GM18951 (cell line): Measurements from ENCODE around the gene GLIS2.
"Not testable (repeated sequence)": the region's sequence is repeated elsewhere in the genome, so short reads cannot be mapped to it uniquely, and the experiment has no call there.

ENCODE experiments used
- POLR2A ChIP-seq: IDR thresholded peaks from 4 replicates; pipeline ENCODE4 v1.6.1; 2011; ENCODE audit warnings: mild to moderate bottlenecking; ENCODE audit not compliant: insufficient read length, insufficient read depth; ENCODE audit errors: extremely low read depth
- in situ Hi-C: fragments of 300-500 bp; cut with MboI; formaldehyde crosslinking; loops from one replicate; pipeline ENCODE4 v1.12.0; 2022; ENCODE audit warnings: low sequenced_read_pairs, mixed read lengths, inconsistent platforms; ENCODE audit not compliant: unreplicated experiment

Gene GLIS2

GRCh38 chr16:4338712-4339299 is 22.9 kb downstream of the GLIS2 start:
- in situ Hi-C loops = no loop called here

DNA sequence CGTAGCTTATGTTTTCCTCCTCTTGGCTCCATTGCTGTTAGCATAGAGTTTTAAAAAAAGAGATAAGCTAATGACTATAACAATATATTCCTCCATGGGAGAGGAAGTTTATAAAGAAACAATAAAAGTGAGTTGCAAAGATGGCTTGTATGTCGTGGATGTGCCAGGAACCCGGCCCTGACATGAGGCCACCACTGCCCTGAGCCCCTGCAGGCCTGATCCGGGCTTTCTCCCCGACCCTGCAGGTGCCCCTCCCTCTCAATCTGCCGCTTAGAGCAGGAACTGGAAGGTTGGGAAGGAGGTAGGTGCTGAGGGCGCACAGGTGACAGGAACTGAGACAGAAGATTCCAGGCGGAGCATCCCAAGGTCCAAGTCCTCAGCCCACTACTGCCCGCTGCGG is 23.6 kb downstream of the GLIS2 start:
- no peak for TF ChIP-seq POLR2A
- in situ Hi-C loops = no loop called here

More at GRCh38 chr16:4338712-4339299, 22.9 kb downstream of the GLIS2 start:
- no peak for TF ChIP-seq POLR2A

GRCh38 chr16:4339909-4340308 is 24.0 kb downstream of the GLIS2 start:
- no peak for TF ChIP-seq POLR2A
- in situ Hi-C loops = no loop called here

- in situ Hi-C loops = no loop called here
Observed at GRCh38 chr16:4340443-4340842, 24.6 kb downstream of the GLIS2 start.

GRCh38 chr16:4341250-4341649 is 25.4 kb downstream of the GLIS2 start:
- no peak for TF ChIP-seq POLR2A
- in situ Hi-C loops = no loop called here

More at GRCh38 chr16:4340443-4340842, 24.6 kb downstream of the GLIS2 start:
- no peak for TF ChIP-seq POLR2A

- in situ Hi-C loops = no loop called here
- no peak for TF ChIP-seq POLR2A
Observed at GRCh38 chr16:4342866-4343744, 27.2 kb downstream of the GLIS2 start.

DNA sequence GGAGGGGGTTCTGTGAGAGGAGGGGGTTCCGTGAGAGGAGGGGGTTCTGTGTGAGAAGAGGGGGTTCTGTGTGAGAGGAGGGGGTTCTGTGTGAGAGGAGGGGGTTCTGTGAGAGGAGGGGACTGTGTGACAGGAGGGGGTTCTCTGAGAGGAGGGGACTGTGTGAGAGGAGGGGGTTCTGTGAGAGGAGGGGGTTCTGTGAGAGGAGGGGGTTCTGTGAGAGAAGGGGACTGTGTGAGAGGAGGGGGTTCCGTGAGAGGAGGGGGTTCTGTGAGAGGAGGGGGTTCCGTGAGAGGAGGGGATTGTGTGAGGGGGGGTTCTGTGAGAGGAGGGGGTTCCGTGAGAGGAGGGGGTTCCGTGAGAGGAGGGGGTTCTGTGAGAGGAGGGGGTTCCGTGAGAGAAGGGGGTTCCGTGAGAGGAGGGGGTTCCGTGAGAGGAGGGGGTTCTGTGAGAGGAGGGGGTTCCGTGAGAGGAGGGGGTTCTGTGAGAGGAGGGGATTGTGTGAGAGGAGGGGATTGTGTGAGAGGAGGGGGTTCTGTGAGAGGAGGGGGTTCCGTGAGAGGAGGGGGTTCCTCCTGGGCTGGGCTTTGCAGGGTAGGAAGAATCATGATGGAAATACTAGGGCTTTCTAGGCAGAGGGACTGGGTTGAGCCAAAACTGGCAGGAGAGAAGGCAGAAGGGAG is 28.6 kb downstream of the GLIS2 start:
- in situ Hi-C loops = not testable (repeated sequence)

GRCh38 chr16:4344983-4345835 is 29.3 kb downstream of the GLIS2 start:
- TF ChIP-seq POLR2A = no peak
- in situ Hi-C loops = no loop called here

- no peak for TF ChIP-seq POLR2A
- in situ Hi-C loops = no loop called here
Observed at GRCh38 chr16:4345836-4346781, 30.2 kb downstream of the GLIS2 start.

DNA sequence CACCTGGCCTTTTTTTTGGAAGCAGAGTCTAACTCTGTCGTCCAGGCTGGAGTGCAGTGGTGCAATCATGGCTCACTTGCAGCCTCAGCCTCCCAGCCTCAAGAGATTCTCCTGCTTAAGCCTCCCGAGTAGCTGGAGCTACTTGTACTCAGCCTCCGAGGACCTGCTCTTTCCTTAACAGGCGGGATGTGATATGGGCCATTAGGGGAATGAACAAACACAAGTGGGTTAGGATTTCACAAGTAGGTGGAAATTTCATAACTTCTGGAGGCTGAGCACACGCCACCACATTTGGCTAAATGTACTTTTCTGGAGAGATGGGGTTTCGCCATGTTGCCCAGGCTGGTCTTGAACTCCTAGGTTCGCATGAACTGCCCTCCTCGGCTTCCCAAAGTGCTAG is 31.1 kb downstream of the GLIS2 start:
- no peak for TF ChIP-seq POLR2A
- in situ Hi-C loops = no loop called here

DNA sequence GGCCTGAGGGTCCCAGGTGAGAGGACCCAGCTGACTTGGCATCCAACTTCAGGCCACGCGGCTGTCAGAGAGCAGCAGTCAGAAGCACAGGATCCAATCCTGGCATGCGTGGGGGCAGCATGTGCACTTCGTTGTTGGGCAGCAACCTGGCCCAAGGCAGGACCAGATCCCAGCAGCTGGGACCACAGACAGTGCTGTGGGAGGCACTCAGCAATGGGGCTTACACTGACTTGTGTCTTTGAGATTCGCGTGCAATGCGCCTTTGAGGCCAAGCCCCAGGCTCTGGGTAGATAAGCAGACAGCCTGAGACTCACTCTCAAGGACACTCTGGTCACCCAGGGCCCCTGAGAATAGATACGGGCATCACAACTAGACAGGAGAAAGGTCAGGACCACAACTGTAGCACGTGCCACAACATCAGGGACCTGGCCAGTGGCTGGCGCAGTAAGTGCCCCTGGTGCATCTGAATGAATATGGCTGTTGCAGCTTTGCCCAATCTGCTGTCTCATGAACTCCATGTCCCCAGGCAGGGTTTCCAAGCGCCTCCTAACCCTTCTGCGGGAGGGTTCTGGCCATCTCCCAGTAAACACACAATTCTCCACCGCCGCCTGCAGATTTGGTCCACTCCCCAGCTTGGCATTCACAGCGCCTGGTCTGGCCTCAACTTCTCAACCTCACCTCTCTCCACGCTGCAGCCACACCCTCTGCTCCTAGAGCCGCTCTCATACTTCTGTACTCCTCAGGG is 32.1 kb downstream of the GLIS2 start:
- in situ Hi-C loops = no loop called here
- TF ChIP-seq POLR2A = no peak

DNA sequence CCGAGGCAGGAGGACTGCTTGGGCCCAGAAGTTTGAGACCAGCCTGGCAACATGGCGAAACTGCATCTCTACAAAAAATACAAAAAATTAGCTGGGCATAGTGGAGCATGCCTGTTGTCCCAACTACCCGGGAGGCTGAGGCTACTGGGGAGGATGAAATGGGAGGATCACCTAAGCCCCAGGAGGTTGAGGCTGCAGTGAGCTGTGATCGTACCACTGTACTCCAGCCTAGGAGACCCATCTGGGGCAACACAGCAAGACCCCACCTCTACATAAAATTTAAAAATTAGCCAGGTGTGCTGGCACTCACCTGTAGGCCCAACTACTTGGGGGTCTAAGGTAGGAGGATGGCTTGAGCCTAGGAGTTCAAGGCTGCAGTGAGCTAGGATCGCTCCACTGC is 33.5 kb downstream of the GLIS2 start:
- in situ Hi-C loops = no loop called here
- no peak for TF ChIP-seq POLR2A
